GM18519 (cell line): ENCODE data around the gene ZNF28.
"Not testable (repeated sequence)": the region's sequence is repeated elsewhere in the genome, so short reads cannot be mapped to it uniquely, and the experiment has no call there.

Experiments used
- ATAC-seq: cut with Tn5 transposase; IDR thresholded peaks from one replicate; pipeline ENCODE4 v1.9.1; 2021; ENCODE audit warnings: mild to moderate bottlenecking, moderate library complexity; ENCODE audit not compliant: unreplicated experiment, low FRiP score

Gene ZNF28

GRCh38 chr19:52782864-52783263, 38.6 kb downstream of the ZNF28 start:
- ATAC-seq = not testable (repeated sequence)

- no peak for ATAC-seq
Measured at GRCh38 chr19:52778811-52779210, 42.6 kb downstream of the ZNF28 start.

GRCh38 chr19:52756447-52756846, 65.0 kb downstream of the ZNF28 start:
- not testable (repeated sequence) for ATAC-seq

GRCh38 chr19:52749780-52750179, 71.7 kb downstream of the ZNF28 start:
- no peak for ATAC-seq

GRCh38 chr19:52748336-52748950, 73.0 kb downstream of the ZNF28 start:
- no peak for ATAC-seq
